Measurements from ENCODE around the gene DCAF5.
"Not testable (repeated sequence)": the region's sequence is repeated elsewhere in the genome, so short reads cannot be mapped to it uniquely, and the experiment has no call there.

Gene DCAF5, protein sequence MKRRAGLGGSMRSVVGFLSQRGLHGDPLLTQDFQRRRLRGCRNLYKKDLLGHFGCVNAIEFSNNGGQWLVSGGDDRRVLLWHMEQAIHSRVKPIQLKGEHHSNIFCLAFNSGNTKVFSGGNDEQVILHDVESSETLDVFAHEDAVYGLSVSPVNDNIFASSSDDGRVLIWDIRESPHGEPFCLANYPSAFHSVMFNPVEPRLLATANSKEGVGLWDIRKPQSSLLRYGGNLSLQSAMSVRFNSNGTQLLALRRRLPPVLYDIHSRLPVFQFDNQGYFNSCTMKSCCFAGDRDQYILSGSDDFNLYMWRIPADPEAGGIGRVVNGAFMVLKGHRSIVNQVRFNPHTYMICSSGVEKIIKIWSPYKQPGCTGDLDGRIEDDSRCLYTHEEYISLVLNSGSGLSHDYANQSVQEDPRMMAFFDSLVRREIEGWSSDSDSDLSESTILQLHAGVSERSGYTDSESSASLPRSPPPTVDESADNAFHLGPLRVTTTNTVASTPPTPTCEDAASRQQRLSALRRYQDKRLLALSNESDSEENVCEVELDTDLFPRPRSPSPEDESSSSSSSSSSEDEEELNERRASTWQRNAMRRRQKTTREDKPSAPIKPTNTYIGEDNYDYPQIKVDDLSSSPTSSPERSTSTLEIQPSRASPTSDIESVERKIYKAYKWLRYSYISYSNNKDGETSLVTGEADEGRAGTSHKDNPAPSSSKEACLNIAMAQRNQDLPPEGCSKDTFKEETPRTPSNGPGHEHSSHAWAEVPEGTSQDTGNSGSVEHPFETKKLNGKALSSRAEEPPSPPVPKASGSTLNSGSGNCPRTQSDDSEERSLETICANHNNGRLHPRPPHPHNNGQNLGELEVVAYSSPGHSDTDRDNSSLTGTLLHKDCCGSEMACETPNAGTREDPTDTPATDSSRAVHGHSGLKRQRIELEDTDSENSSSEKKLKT

DNA sequence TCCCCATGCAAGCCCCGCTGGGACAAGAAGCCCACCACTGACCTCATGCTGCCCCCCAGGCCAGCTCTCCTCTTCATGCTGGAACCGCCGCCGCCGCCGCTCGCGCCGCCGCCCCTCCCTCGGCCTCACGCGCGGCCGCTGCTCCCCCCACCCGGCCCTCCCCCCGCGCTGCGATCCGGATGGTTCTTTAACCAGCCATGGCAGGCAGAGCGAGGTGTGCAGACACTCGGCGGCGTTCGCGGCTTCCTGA is at the start of gene DCAF5:
Gene DCAF5 (minus strand): TSS at position 218 of the 250 bp plus-strand sequence. CDS start 141 bp downstream, at position 77.
- DNase-seq, result peak; percentile 87

DNA sequence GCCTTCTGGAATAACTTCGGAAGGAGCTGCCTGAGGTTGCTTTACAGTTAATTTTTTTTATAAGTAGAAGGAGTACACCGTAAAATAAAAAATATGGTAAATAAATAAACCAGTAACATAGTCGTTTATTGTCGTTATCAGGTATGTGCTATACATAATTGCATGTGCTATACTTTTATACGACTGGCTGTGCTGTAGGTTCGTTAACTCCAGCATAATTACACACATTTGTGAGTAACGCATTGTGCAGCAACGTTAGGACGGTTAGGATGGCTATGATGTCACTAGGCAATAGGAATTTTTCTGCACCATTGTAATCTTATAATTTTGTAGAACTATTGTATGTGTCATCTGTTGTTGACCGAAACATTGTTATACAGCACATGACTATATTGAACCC is 46.9 kb upstream of the DCAF5 start:
- no peak for DNase-seq

DNA sequence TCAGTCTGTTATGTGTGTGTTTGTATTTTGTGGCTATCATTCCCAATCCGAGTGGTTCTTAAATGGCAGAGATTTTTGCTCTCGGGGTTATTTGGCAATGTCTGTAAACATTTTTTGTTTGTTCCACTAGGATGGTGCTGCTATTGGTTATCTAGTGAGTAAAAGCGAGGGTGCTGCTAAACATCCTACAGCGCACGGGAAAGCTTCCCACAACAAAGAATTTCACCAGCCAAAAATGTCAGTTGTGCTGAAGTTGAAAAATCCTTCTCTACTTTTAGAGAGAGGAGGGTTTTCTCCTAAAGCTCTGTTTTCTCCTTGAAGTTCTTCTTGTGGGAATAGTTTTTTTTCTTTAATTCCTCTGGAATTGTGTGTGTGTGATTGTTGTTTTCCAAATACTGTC is 40.8 kb upstream of the DCAF5 start:
- DNase-seq, result no peak

DNA sequence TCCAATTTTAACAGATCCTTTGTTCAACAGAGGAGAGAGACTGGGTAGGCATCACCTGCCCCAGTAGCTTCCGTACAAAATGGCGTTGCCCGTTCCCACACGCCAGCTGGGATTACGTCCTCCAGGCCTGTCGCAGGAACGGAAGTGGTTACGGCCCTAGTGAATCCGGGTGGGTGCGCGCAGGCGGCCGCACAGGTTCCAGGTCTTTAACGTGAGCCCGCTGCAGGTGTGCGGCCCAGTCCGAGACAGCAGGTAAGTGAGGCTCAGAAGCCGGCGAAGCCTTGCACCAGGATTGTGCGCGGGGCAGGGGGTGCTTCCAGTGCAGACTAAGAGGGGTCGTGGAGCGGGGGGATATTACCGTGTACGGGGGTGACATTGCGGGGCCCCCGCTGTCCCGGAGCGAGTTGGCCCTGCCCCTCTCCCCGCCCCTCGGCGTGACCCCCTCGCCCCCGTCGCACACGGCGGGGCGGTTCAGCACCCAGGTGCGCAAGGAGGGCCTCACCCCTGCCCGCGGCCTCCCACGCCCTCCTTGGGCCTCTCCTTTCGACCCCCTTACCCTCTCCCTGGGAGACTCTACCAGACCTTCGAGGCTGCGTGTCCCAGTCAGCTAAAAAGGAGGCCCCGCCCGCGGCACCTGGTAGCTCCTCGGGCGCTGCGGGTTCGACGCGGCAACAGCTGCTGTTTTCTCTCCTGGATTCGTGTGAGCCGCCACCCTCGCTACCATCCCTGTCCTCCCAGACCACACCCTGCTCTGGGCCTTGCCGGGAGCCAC is 38.6 kb upstream of the DCAF5 start, which contains the start of gene EXD2:
Gene EXD2 (plus strand): TSS at position 159 of the 772 bp plus-strand sequence. CDS start 17,973 bp downstream, outside the sequence.
- peak; percentile 68 for DNase-seq

DNA sequence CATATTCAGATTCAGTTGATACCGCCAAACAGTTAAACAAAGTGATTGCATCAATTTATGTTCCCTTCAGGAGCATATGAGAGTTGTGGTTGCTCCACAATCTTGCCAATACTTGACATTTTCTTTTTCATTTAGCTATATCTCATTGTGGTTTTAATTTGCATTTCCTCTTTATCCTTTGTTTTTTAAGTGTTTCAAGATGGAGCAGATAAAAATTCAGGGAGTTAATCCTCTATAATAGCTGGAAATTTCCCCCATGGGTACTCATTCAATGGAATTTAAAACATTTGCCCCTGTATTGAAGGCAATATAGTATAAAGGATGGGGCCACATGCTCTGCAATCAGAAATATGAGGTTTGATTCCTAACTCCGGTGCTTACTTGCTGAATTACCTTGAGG is 37.3 kb upstream of the DCAF5 start:
- no peak for DNase-seq

DNA sequence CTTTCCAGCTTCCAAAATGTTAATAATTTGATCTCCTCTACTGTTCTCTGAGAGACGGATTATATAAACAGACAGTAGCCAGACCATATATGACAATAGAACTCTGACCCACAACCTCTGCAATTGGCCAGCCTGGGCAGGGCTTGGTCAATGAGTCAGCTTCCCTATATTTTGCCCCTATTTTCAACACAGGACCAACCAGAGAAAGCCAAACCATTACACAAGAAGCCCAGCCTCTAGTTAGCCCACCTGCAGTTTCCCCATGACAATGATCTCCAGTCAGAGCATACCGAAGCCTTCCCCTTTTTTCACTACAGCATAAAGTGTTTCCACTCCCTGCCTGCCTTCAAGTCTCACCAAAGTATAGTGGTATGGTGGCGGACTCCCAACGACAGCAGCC is 30.8 kb upstream of the DCAF5 start:
- DNase-seq, result no peak

DNA sequence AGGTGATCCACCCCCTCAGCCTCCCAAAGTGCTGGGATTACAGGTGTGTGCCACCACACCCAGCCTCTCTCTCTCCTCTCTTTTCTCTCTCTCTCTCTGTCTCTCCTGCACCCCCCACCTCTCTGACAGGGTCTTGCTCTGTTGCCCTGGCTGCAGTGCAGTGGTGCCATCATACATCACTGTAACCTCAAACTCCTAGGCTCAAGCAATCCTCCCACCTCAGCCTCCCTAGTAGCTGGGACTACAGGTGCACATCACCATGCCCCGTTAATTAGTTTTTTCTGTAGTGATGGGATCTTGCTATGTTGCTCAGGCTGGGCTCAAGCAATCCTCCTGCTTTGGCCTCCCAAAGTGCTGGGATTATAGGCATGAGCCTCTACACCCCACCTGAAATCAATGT is 29.7 kb upstream of the DCAF5 start:
- not testable (repeated sequence) for DNase-seq

DNA sequence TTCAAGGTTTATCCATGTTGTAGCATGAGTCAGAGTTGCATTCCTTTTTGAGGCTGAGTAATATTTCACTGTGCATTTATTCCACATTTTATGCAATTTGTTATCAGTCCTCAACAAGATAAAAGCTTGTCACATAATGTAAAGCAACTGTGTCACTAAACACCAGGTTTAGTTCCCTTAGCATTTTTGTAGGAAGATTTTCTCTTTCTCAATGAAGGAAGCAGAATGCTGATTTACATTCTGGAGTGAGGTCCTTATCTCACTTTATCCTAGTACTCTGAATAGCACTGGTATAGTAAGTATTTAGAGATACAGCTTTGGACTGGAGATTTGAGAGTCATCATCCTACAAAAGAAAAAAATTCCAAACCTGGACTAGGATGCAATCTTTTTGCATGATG is 28.6 kb upstream of the DCAF5 start:
- DNase-seq, result no peak

DNA sequence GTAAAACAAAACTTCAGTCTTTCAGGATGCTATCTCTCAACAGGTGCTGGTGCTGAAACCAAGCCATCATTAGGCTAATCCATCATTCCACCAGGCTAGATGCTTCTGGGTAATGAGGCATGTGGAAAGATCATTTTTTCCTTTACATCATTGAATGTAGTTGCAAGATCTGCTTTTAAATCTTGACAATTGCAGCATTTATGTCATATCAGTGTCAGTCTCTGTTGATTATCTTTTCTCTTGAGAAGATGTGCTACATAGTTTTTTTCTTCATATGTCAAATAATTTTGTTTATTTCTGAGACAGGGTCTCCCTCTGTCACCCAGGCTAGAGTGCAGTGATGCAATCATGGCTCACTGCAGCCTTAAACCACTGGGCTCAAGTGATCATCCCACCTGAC is 22.2 kb upstream of the DCAF5 start:
- DNase-seq, result no peak

DNA sequence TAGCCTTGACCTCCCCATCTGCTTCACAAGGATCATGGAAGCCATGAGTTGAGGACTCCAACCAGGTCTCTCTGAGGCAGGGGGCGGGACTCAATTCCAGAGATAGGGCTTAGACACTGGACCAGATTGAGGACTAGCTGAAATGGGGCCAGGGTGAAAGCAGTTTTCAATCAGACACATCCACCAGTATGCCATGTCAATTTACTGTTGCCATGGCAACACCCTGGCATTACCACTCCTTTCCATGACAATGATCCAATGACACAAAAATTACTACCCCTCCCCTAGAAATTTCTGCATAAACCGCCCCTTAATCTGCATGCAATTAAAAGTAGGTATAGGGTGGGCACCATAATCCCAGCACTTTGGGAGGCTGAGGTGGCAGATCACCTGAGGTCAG is 18.6 kb upstream of the DCAF5 start:
- no peak for DNase-seq

DNA sequence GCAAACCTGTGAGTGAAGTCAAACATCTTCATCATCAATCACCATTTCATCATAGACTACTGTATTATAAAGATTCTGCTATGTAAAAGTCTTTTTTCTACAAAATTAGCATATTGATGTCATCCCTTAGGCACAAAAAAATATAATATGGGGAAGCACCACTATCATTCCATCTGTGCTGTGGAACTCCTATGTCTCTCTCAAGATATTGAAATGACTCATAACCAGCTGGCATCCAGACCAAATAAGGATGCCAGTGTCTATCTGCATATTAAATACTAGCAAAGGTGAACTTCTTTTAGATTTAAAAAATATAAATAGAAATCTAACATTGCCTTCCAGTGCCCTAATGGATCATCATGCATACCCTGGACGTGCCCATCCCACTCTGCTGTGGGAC is 17.9 kb upstream of the DCAF5 start:
- DNase-seq, result no peak

DNA sequence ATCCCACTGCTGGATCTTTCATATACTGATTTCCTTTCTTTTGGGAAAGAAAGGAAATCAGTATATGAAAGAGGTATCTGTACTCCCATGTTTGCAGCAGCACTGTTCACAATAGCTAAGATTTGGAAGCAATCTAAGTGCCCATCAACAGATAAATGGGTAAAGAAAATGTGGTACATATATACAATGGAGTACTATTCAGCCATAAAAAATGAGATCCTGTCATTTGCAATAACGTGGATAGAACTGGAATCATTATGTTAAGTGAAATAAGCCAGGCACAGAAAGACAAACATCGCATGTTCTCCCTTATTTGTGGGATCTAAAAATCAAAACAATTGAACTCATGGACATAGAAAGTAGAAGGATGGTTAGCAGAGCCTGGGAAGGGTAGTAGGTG is 12.9 kb upstream of the DCAF5 start:
- not testable (repeated sequence) for DNase-seq

DNA sequence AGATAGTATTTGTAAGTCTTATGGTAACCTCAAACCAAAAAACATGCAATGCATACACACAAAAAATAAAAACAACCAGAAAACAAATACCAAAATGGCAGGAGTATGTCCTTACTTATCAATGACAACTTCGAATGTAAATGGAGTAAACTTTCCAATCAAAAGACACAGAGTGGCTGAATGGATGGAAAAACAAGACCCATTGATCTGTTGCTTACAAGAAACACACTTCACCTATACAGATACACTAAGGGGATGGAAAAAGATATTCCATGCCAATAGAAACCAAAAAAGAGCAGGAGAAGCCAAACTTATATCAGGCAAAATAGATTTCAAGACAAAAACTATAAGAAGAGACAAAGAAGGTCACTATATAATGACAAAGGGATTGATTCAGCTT is 8.7 kb upstream of the DCAF5 start:
- DNase-seq, result no peak

DNA sequence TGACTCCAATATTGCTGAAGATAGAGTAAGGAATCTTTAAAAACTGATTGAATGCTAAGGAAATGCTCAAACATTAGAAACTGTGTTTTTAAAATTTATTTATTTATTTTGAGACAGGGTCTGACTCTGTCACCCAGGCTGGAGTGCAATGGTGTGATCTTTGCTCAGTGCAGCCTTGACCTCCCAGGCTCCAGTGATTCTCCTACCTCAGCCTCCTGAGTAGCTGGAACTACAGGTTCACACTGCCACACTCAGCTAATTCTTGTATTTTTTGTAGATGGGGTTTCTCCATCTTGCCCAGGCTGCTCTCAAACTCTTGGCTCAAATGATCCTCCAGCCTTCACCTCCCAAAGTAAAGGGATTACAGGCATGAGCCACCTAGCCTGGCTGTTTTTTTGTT is 3.3 kb upstream of the DCAF5 start:
- no peak for DNase-seq

DNA sequence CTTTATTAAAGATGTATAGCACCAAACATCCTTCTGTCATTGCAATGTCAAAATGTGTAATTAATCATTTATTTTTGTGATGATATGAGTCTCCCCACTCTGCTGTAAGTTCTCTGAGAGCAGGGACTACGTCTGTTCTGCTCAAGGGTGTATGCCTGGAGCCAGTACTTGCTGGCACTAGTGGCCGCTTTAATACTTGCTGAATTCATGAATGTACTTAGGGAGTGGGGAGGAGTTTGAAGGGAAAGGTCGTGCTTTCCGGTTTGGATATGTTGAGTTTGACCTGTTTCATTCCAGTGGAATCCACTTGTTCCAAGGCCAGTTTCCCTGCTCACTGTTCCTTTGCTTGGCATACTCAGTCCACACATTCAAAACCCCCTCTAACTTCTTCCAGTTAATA is 1.9 kb upstream of the DCAF5 start:
- no peak for DNase-seq

DNA sequence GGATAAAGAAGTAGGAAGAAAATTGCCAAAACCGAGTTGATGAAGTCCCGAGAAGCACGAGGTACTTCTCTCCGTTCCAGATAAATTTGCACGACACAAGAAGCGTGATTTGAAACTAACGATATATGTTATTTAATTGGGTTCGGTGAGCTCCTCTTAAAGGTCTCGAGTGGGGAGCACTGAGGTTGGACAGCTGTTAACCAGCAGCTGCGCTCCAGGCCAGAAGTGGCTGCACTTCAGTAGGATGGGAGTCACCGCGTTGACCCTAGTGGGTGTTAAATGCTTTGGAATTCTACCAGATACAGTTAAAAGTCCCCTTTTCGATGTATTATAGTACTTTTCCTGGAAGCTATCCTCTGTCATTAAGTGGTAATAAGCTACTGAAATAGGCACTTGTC is 953 bp upstream of the DCAF5 start:
- no peak for DNase-seq

DNA sequence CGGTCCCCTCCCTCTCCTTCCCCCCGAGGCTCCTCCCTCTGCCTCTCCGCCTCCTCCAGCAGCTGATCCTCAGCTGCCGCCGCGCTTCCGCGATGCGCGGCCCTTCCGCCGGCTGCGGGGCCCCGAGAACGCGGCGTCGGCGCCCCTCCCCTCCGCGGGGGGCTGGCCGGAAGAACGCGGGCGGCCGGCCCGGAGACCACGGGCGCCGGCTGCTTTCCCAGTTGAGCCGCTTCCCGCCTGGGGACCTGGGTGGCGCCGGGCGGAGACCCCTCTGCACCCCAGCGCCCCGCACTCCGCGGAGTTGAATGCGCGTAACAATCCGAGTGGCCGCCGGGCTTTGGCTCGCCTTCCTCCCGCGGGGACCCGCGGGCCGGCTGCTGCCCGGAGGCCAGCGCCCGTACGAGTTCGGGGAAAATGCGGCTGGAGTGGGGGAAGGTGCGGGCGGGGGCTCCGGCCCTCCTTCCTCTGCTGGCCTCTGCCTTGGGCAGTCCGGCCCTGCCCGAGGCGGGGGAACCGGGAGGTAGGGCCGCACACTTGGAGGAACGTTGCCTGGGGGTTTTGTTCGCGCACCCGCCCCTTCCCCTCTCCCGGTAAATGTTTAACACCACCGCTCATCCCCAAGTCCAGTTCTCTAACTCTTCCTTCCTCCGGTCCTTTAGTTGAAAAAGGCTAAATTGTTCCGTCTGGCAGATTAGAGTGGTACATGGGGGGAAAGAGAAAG is 393 bp upstream of the DCAF5 start:
- no peak for DNase-seq

DNA sequence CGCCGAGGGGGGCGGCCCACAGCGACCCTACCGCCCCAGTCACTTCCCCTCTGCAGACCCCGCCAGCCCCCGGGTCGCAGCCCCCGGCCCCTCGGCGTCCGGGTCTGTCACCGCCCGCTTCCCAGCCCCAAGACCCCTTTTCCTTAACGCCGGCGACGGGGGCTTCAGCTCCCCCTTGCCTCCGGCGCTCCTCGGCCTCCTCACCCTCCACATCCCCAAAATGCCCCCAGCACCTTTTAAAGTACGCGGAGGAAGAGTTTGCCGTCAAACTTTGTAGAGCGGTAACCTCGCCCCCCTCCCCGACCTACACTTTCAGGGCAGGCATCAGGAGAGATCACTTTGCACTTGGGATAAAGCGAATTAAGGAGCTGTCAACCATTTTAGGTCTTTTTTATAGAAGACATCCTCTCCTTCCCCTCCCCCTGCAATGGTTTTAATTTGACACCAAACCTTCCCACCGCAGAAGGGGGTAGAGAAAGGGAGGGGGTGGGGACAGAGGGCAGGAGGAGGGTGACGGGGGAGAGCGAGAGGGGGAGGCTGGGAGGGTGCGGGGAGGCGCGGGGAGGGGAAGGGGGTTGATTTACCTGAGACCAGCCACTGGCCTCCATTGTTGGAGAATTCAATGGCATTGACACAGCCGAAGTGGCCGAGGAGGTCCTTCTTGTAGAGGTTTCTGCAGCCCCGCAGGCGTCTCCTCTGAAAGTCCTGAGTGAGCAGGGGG is 578 bp downstream of the DCAF5 start:
- peak; percentile 36 for DNase-seq

DNA sequence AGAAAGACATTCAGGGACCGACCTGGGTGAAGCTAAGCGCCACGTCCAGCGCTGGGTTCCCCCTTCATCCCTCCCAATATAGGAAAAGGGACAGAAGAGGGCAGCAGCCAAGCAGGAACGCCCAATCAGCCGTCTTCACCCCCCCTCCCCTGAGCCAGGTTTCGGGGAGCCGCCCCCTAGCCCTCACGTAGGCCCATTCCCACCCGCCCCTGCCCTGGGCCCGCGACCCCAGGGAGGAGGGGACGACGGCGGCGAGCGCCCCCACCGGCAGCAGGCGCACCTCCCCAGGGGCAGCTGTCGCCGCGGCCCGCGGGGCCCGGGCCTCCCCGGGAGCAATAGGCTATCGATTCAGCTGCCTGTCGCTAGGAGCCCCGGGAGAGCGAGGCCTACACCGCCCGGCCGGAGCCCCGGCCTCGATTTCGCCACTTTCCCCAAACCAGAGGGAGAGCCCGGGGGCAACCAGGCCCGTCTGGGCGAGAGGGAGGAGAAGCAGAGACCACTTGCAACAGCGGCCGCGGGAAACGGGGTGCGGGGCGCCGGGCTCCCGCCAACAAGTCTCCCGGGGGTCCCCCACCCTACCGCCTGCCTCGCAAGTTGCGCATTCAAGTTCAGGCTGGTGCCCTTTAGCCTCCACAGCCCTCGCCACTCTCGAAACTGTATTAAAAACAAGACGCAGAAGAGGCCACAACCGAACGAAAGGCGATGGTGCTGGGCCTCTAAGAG is 1.3 kb downstream of the DCAF5 start:
- peak; percentile 74 for DNase-seq

DNA sequence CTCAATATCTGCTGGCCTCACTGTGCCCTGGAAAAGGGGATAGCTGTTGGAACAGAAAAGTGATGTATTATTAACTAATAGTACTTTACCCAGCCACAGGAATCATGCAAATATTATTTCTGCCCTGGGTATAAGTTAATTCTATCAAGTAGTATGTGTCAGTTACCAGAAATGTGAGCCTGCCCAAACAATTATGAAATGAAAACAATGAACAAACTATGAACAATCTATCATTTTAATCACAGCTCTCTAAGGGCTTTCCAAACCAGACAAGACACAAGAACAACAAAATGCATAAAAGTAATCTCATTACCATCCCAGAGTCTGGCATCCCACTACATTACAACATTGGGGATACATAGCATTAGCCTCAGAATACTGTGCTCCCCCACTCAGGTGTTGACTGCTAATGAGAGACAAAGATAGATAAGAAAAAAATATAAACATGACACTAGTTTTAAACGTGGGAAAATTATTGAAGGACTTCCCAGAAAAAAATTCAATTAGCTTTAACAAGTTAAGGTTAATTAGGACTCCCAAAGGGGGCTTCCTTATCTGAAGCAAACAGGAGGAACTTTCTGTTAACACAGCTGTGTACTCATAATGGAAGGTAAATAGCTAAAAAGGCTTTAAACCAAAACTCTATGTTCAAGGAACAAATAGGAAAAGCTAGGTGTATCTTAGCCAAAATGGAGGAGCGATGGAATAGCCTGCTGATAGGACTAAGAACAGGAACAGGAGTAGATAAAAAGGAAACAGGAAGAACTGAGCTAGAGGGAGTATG is 3.3 kb downstream of the DCAF5 start:
- DNase-seq, result no peak
